AG04450 (cell line): ENCODE results near the gene GCHFR. TPM values are rescaled to one million over a fixed set of nuclear protein-coding genes. Genes with fewer than 3 reads are reported as not detected.

Source experiments
- CTCF ChIA-PET: fragments of 300-600, 350-600 bp; formaldehyde crosslinking; extraction: SDS; loops from one replicate; lab custom pipeline; 2022; ENCODE audit warnings: antibody characterized with exemption, inconsistent platforms; lab: Charles Lee
- POLR2A ChIA-PET: fragments of 350-600 bp; formaldehyde crosslinking; extraction: SDS; loops from one replicate; lab custom pipeline; 2021; ENCODE audit warnings: antibody characterized with exemption, inconsistent platforms; lab: Yijun Ruan, JAX
- DNase-seq: peaks from one replicate; pipeline ENCODE4 v3.0.0-alpha.2; 2011; ENCODE audit warnings: low read depth, low spot score
- H3K27ac ChIP-seq: one replicate; pipeline ENCODE4 v1.5.1; 2012; ENCODE audit warnings: low read depth, low read length, control low read depth
- H3K27me3 ChIP-seq: one replicate; pipeline ENCODE4 v1.6.0; 2012; ENCODE audit warnings: low read length; ENCODE audit not compliant: control insufficient read depth, insufficient read depth
- H3K4me3 ChIP-seq: 2 replicates; pipeline ENCODE4 v1.5.1; 2011; ENCODE audit warnings: mild to moderate bottlenecking, low read depth, low read length, control low read depth
- H3K9me3 ChIP-seq: 2 replicates; pipeline ENCODE4 v1.5.1; 2012; ENCODE audit warnings: low read length; ENCODE audit not compliant: control insufficient read depth, insufficient read depth
- polyA plus RNA-seq: library from polyadenylated mRNA; depleted of rRNA; stranded (reverse); fragments of >200 nt; gene quantifications from 2 replicates; pipeline ENCODE4 v1.2.3, GENCODE V29; 2011
- TF ChIP-seq, protein P1 (sequence below): IDR thresholded peaks from 2 replicates; pipeline ENCODE4 v1.5.1; 2011; ENCODE audit warnings: low read depth, low read length, control low read depth, inconsistent platforms

GCHFR gene
- polyA plus RNA-seq, 1 experiment = 4.2 TPM

DNA sequence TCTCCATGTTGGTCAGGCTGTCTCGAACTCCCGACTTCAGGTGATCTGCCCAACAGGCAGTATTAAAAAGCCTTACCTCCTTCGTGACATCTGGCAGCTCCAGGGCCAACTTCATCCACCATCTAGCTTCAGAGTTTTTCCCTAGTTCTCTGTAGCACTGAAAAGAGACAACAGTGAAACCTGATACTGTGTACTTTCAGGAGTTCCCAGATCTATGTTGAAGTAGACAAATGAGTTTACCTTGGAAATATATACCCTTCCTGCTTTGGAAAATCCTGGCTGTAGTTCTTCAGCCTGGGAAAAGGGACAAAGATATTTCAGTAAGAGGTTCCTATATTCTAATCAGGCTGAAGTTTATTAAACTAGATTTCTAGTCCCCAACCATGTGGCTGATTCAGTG lies 26.8 kb upstream of the GCHFR start:
- ChIA-PET CTCF (no interaction called here), POLR2A (no interaction called here)
- no peaks in the 10 kb centered on the region for H3K27me3 ChIP-seq
- TF ChIP-seq, protein P1, sequence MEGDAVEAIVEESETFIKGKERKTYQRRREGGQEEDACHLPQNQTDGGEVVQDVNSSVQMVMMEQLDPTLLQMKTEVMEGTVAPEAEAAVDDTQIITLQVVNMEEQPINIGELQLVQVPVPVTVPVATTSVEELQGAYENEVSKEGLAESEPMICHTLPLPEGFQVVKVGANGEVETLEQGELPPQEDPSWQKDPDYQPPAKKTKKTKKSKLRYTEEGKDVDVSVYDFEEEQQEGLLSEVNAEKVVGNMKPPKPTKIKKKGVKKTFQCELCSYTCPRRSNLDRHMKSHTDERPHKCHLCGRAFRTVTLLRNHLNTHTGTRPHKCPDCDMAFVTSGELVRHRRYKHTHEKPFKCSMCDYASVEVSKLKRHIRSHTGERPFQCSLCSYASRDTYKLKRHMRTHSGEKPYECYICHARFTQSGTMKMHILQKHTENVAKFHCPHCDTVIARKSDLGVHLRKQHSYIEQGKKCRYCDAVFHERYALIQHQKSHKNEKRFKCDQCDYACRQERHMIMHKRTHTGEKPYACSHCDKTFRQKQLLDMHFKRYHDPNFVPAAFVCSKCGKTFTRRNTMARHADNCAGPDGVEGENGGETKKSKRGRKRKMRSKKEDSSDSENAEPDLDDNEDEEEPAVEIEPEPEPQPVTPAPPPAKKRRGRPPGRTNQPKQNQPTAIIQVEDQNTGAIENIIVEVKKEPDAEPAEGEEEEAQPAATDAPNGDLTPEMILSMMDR = no peak
- no peak overlapping the region for H3K27ac ChIP-seq
- H3K9me3 ChIP-seq = no peaks in the 10 kb centered on the region
- no peak for DNase-seq
- no peak overlapping the region for H3K4me3 ChIP-seq

DNA sequence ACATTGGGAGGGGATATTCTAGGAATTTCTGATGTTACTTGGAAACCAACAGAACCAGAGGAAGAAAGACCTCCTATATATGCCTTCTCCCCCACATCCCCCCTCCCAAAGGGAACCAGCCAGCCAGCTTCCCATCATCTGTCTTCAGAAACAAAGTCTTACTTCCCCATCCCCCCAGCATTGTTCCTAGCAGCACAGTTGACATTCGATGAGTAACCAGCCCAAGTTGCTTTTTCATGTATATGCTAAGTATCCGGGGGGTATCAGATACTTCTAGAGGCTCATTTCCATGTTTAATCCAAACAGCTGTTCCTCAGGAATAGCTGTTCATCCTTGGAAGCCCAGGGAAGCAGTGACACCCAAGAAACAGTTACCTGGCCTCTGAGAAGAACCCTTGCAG lies 24.8 kb upstream of the GCHFR start:
- no peaks in the 10 kb centered on the region for H3K9me3 ChIP-seq
- H3K27ac ChIP-seq = no peak overlapping the region
- ChIA-PET POLR2A (interaction anchor here (0.7 kb wide), 1 partner anchor 499 kb away, joined by 3 read pairs; no protein-coding TSS in a partner anchor), CTCF (interaction anchor here (1.2 kb wide), 1 partner anchor 14 kb away, joined by 3 read pairs; no protein-coding TSS in a partner anchor)
- no peaks in the 10 kb centered on the region for H3K27me3 ChIP-seq
- no peak for DNase-seq
- no peak overlapping the region for H3K4me3 ChIP-seq
- TF ChIP-seq, protein P1 = no peak

DNA sequence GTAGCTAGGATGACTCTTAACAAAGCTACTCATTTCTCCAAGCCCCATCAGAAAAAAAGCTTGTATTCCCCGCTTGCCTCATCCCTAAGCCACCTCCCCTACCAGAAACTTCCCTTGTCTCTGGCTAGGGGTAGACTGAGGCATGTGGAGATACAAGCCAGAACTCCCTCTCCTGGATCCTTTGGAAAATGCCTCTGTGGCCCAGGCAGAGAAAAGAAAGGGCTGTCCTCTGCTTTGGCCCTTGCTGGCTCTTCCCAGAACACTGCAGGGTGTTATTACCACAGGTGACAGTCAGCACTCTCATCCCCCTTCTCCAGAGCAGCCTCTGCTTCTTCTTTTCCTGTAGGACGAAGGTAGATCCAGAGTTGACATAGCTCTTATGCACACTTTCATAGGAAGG lies 24.0 kb upstream of the GCHFR start:
- ChIA-PET CTCF (interaction anchor here (1.0 to 1.2 kb wide), 2 partner anchors 14 to 150 kb away, joined by 3 to 4 read pairs; no protein-coding TSS in a partner anchor), POLR2A (interaction anchor here (0.6 kb wide), 1 partner anchor 444 kb away, joined by 3 read pairs; no protein-coding TSS in a partner anchor)
- Histone ChIP-seq H3K27ac (no peak overlapping the region), H3K9me3 (no peaks in the 10 kb centered on the region), H3K4me3 (no peak overlapping the region), H3K27me3 (no peaks in the 10 kb centered on the region)
- TF ChIP-seq, protein P1 = 0 out of 2 replicates have a peak, but pooled peaks have one; percentile 1
- DNase-seq = no peak

DNA sequence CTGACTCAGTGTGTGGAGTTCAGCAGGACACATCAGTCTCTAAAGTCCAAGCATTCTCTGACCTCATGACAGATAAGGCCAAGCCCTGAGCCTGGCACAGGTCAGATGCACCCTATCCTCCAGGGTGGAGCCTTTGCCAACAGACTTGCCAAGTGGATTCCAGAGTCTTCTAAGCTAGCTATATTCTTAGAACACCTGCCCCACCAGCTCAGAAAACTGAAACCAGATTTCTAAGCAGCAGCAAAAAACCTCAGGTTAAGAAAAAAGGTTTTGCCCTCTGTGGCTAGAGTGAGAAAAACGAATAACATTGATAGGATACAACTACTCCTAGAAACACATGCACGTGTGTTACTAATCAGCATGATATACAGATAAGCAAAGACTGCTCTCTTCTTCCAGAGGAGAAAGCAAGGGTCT lies 20.4 kb upstream of the GCHFR start:
- CTCF ChIA-PET = interaction anchor here (0.7 to 1.6 kb wide), 2 partner anchors 131 to 151 kb away, joined by 7 to 11 read pairs; partner anchors contain the start of genes RHOV and VPS18
- DNase-seq = no peak
- peak overlapping the region; percentile 39 for H3K27ac ChIP-seq
- H3K27me3 ChIP-seq = no peaks in the 10 kb centered on the region
- TF ChIP-seq, protein P1 = no peak
- POLR2A ChIA-PET = interaction anchor here (0.7 to 0.8 kb wide), 2 partner anchors 12 to 98 kb away, joined by 3 to 6 read pairs; no protein-coding TSS in a partner anchor
- H3K4me3 ChIP-seq = no peak overlapping the region
- no peaks in the 10 kb centered on the region for H3K9me3 ChIP-seq
